Neural progenitor cell (in vitro differentiated cells): ENCODE data around the gene GHRH. TPM values are rescaled to one million over a fixed set of nuclear protein-coding genes. Genes with fewer than 3 reads are reported as not detected.

Source experiments
- DNase-seq: peaks from one replicate; pipeline ENCODE4 v3.0.0-alpha.2; 2016; ENCODE audit warnings: low spot score
- H2AFZ ChIP-seq: fragments of 200-600 bp; sonication (generic); replicated peaks from 2 replicates; pipeline ENCODE4 v1.6.1; 2016; ENCODE audit warnings: antibody characterized with exemption
- H3F3A ChIP-seq: fragments of 200-600 bp; sonication (generic); 2 replicates; pipeline ENCODE4 v1.6.1; 2016; ENCODE audit warnings: antibody characterized with exemption, low read depth
- H3K27ac ChIP-seq: fragments of 200-600 bp; sonication (generic); 2 replicates; pipeline ENCODE4 v1.5.1; 2016; ENCODE audit warnings: mild to moderate bottlenecking
- H3K27me3 ChIP-seq: fragments of 200-600 bp; sonication (generic); 2 replicates; pipeline ENCODE4 v1.6.1; 2016; ENCODE audit warnings: mild to moderate bottlenecking, moderate library complexity
- H3K36me3 ChIP-seq: fragments of 200-600 bp; sonication (generic); 2 replicates; pipeline ENCODE4 v1.5.1; 2016
- H3K4me1 ChIP-seq: fragments of 200-600 bp; sonication (generic); 2 replicates; pipeline ENCODE4 v1.6.1; 2016; ENCODE audit warnings: mixed run types
- H3K4me2 ChIP-seq: fragments of 200-600 bp; sonication (generic); 2 replicates; pipeline ENCODE4 v1.6.1; 2016
- H3K4me3 ChIP-seq: fragments of 200-600 bp; sonication (generic); 2 replicates; pipeline ENCODE4 v1.5.1; 2016
- H3K79me2 ChIP-seq: fragments of 200-600 bp; sonication (generic); 2 replicates; pipeline ENCODE4 v1.6.1; 2016; ENCODE audit warnings: low read depth
- H3K9ac ChIP-seq: fragments of 200-600 bp; sonication (generic); 2 replicates; pipeline ENCODE4 v1.6.1; 2016
- H3K9me3 ChIP-seq: fragments of 200-600 bp; sonication (generic); 2 replicates; pipeline ENCODE4 v1.5.1; 2016; ENCODE audit warnings: low read depth
- H4K20me1 ChIP-seq: fragments of 200-600 bp; sonication (generic); 2 replicates; pipeline ENCODE4 v1.6.1; 2016; ENCODE audit warnings: low read depth
- H3K27ac Mint-ChIP-seq: 3 replicates; pipeline ENCODE4 v1.8.0; 2021; ENCODE audit warnings: mixed read lengths
- H3K27me3 Mint-ChIP-seq: 2 replicates; pipeline ENCODE4 v1.8.0; 2022; ENCODE audit warnings: low read depth, mild to moderate bottlenecking, inconsistent platforms, moderate library complexity, mixed read lengths; ENCODE audit not compliant: insufficient read depth
- H3K36me3 Mint-ChIP-seq: 3 replicates; pipeline ENCODE4 v1.8.0; 2021; ENCODE audit warnings: mixed read lengths
- H3K4me1 Mint-ChIP-seq: 3 replicates; pipeline ENCODE4 v1.8.0; 2021; ENCODE audit warnings: mixed read lengths
- H3K4me3 Mint-ChIP-seq: 3 replicates; pipeline ENCODE4 v1.8.0; 2021; ENCODE audit warnings: mild to moderate bottlenecking, moderate library complexity, mixed read lengths
- H3K9me3 Mint-ChIP-seq: 3 replicates; pipeline ENCODE4 v1.8.0; 2020; ENCODE audit warnings: mixed read lengths
- EZH2 ChIP-seq: fragments of 200-600 bp; sonication (generic); IDR thresholded peaks from 2 replicates; pipeline ENCODE4 v1.6.1; 2017; ENCODE audit warnings: antibody characterized with exemption, mild to moderate bottlenecking, moderate library complexity
- EZH2phosphoT487 ChIP-seq: fragments of 200-600 bp; sonication (generic); IDR thresholded peaks from 2 replicates; pipeline ENCODE4 v1.6.1; 2017; ENCODE audit warnings: antibody characterized with exemption
- total RNA-seq: library from RNA; depleted of rRNA; stranded (reverse); fragments of >200 nt; gene quantifications from 2 replicates; pipeline ENCODE4 v1.2.3, GENCODE V29; 2015; ENCODE audit warnings: low replicate concordance
- TF ChIP-seq, protein P1 (sequence below): fragments of 200-600 bp; sonication (generic); IDR thresholded peaks from 2 replicates; pipeline ENCODE4 v1.5.1; 2017; ENCODE audit warnings: antibody characterized with exemption, mild to moderate bottlenecking

Gene GHRH
- total RNA-seq, 1 donor from 2014 or later: not detected

DNA sequence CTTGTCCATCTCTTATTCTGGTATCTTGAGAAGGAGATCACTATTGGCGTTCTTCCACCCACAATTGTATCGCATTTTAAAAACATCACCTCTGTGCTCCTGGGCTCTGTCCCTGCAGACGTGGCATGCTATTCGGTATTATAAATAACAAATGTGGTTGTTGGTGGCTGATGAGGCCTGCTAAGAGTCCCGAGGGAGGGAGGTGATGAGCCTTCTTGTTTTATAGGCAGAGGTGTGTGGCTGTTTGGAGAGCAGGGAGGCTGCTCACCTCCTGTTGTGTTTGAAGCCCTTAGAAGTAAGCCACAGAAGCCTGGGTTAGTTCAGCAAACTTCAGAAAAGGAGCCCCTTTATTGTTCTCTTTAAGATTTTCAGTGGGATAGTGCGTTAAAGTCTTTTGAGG is 43.5 kb upstream of the GHRH start:
- peaks cover 2% of the 10 kb centered on the region for H3K27me3 Mint-ChIP-seq
- Histone ChIP-seq H3K36me3 (peaks cover 8% of the 10 kb centered on the region), H3F3A (no peaks in the 10 kb centered on the region), H3K9ac (no peak overlapping the region), H3K79me2 (peaks cover 12% of the 10 kb centered on the region), H3K4me3 (no peak overlapping the region), H3K27ac (peak overlapping the region; percentile 41), H2AFZ (no peak overlapping the region), H3K27me3 (no peaks in the 10 kb centered on the region), H3K9me3 (no peaks in the 10 kb centered on the region), H3K4me1 (peaks cover 17% of the 10 kb centered on the region), H3K4me2 (no peak overlapping the region), H4K20me1 (peaks cover 4% of the 10 kb centered on the region)
- no peak for TF ChIP-seq EZH2phosphoT487
- TF ChIP-seq, protein P1, sequence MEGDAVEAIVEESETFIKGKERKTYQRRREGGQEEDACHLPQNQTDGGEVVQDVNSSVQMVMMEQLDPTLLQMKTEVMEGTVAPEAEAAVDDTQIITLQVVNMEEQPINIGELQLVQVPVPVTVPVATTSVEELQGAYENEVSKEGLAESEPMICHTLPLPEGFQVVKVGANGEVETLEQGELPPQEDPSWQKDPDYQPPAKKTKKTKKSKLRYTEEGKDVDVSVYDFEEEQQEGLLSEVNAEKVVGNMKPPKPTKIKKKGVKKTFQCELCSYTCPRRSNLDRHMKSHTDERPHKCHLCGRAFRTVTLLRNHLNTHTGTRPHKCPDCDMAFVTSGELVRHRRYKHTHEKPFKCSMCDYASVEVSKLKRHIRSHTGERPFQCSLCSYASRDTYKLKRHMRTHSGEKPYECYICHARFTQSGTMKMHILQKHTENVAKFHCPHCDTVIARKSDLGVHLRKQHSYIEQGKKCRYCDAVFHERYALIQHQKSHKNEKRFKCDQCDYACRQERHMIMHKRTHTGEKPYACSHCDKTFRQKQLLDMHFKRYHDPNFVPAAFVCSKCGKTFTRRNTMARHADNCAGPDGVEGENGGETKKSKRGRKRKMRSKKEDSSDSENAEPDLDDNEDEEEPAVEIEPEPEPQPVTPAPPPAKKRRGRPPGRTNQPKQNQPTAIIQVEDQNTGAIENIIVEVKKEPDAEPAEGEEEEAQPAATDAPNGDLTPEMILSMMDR: no peak
- TF ChIP-seq EZH2: no peak
- peaks cover 10% of the 10 kb centered on the region for H3K4me1 Mint-ChIP-seq
- no peak overlapping the region for H3K4me3 Mint-ChIP-seq
- H3K36me3 Mint-ChIP-seq: peaks cover 36% of the 10 kb centered on the region
- no peaks in the 10 kb centered on the region for H3K9me3 Mint-ChIP-seq
- no peak overlapping the region for H3K27ac Mint-ChIP-seq
- no peak for DNase-seq

DNA sequence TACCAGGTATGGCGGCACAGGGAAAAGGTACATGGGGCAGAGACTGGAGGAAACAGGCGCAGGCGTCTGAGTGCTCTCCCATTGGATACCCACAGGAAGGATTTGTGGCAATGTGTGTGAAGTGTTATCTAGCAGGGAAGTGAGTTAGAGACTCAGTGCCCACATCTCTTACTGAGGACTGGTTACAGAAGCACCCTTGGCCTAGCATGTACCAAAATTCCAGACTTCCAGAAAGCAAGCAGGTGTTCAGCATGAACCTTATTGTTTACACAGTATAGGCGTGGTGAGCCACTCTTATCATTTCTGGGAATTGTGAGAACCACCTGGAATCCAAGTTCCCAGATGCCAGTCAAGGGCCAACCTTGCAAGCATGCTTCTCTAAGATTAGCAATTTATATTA is 42.0 kb upstream of the GHRH start:
- no peak overlapping the region for H2AFZ ChIP-seq
- Mint-ChIP-seq H3K9me3 (no peaks in the 10 kb centered on the region), H3K4me1 (peaks cover 11% of the 10 kb centered on the region), H3K36me3 (peaks cover 37% of the 10 kb centered on the region), H3K27me3 (peaks cover 4% of the 10 kb centered on the region), H3K4me3 (no peak overlapping the region), H3K27ac (no peak overlapping the region)
- no peak overlapping the region for H3K4me2 ChIP-seq
- peaks cover 8% of the 10 kb centered on the region for H3K36me3 ChIP-seq
- H4K20me1 ChIP-seq: no peaks in the 10 kb centered on the region
- peaks cover 24% of the 10 kb centered on the region for H3K4me1 ChIP-seq
- H3K9ac ChIP-seq: no peak overlapping the region
- H3K9me3 ChIP-seq: no peaks in the 10 kb centered on the region
- peaks cover 15% of the 10 kb centered on the region for H3K79me2 ChIP-seq
- no peak overlapping the region for H3K27ac ChIP-seq
- H3K4me3 ChIP-seq: no peak overlapping the region
- H3K27me3 ChIP-seq: no peaks in the 10 kb centered on the region
- no peaks in the 10 kb centered on the region for H3F3A ChIP-seq
- no peak for DNase-seq
- no peak for TF ChIP-seq EZH2phosphoT487
- TF ChIP-seq EZH2: no peak
- TF ChIP-seq, protein P1: no peak

DNA sequence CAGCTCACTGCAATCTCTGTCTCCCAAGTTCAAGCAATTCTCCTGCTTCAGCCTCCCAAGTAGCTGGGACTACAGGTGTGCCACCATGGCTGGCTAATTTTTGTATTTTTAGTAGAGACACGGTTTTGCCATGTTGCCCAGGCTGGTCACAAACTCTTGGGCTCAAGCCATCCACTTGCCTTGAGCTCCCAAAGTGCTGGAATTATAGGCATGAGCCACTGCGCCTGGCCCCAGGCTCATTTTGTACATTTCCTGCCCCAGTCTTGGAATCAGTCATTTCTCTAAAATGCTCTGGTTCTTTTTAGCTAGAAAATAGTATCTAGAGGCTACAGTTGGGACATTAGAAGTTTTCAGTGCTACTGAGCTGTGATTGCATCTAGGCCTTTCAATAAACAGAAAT is 41.4 kb upstream of the GHRH start:
- no peaks in the 10 kb centered on the region for H3K9me3 ChIP-seq
- H3K9ac ChIP-seq: no peak overlapping the region
- Mint-ChIP-seq H3K36me3 (peaks cover 37% of the 10 kb centered on the region), H3K9me3 (no peaks in the 10 kb centered on the region), H3K27ac (no peak overlapping the region), H3K27me3 (peaks cover 4% of the 10 kb centered on the region), H3K4me3 (no peak overlapping the region), H3K4me1 (peaks cover 11% of the 10 kb centered on the region)
- peaks cover 8% of the 10 kb centered on the region for H3K36me3 ChIP-seq
- TF ChIP-seq EZH2phosphoT487 (no peak), EZH2 (no peak)
- TF ChIP-seq, protein P1: no peak
- no peak overlapping the region for H3K4me2 ChIP-seq
- no peaks in the 10 kb centered on the region for H4K20me1 ChIP-seq
- H3F3A ChIP-seq: no peaks in the 10 kb centered on the region
- H3K4me3 ChIP-seq: no peak overlapping the region
- no peak overlapping the region for H3K27ac ChIP-seq
- DNase-seq: no peak
- H3K27me3 ChIP-seq: no peaks in the 10 kb centered on the region
- H3K79me2 ChIP-seq: peaks cover 22% of the 10 kb centered on the region
- H2AFZ ChIP-seq: no peak overlapping the region
- peaks cover 24% of the 10 kb centered on the region for H3K4me1 ChIP-seq
